ENCODE measurements around the gene TRIM40. TPM values are rescaled to one million over a fixed set of nuclear protein-coding genes. Genes with fewer than 3 reads are reported as not detected.

Gene TRIM40
- total and polyA plus RNA-seq, 2 of the 13 experiments (the other 11 are each of a cell fraction or from before 2014, with no cell fraction given), result 0.58 TPM; not detected in 1

DNA sequence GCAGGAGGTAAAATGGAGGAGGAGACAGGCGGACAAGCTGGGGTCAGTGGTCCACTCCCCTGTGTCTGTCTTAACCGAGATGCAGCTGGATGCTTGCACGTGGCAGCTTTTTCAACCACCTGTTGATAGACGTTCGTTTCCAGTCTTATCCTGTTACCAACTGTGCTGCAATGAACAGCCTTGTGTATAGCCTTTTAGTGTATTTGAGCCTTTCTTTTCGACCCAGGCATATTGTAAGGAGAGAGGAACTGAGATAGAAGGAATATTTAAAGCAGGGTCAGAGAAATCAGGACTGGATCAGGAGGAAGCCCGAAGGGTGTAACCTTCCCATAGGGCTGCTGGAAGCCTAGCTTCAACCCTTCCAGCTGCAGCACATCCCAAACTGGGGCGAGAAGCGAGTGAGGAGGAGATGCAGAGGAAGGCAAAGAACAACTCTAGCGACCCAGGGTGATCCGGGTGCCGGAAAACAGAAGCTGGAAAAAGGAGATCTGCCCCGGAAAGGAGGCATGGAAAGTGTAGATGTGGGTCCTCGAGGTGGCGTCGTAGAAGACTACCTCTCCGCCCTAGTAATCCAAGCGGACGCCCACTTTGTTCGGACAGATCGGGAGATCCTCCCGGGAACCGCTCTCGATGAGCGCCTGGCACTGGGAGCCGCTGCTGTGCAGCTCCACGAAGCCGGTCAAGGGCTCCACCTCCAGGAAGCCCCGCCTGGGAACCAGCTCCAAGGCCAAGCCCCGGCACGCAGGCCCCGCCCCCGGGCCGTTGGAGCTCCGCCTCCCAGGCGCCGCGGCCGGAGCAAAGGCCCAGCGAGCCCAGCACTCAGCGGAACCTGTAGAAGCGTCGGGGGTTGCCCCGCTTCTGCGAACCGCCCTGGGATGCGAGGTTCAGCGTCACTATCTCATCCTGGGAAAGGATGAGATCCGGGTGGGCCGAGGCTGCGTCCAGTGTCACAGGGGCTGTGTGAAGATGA lies 34.2 kb upstream of the TRIM40 start (continued):
- TF ChIP-seq ZNF264 (CRISPR knock-in tag; IDR thresholded peaks at IDR 0.05), result peak; percentile 23; the same call in 1 of the 2 replicates
- TF ChIP-seq PRMT3 (CRISPR knock-in tag; IDR thresholded peaks at IDR 0.05; ENCODE audit: borderline replicate concordance, low read depth), result peak; percentile 86; the same call in 1 of the 2 replicates
- TF ChIP-seq, protein P1, sequence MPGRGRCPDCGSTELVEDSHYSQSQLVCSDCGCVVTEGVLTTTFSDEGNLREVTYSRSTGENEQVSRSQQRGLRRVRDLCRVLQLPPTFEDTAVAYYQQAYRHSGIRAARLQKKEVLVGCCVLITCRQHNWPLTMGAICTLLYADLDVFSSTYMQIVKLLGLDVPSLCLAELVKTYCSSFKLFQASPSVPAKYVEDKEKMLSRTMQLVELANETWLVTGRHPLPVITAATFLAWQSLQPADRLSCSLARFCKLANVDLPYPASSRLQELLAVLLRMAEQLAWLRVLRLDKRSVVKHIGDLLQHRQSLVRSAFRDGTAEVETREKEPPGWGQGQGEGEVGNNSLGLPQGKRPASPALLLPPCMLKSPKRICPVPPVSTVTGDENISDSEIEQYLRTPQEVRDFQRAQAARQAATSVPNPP (CRISPR knock-in tag; IDR thresholded peaks at IDR 0.05), result no peak
- peak; percentile 53; the same call in 1 of the 2 replicates for TF ChIP-seq RAD21 (CRISPR knock-in tag; IDR thresholded peaks at IDR 0.05)
- TF ChIP-seq PHF21A (CRISPR knock-in tag; IDR thresholded peaks at IDR 0.05), result no peak
- TF ChIP-seq U2AF2 (IDR thresholded peaks at IDR 0.05; ENCODE audit: low read depth, low read length), result no peak
- peak; percentile 79 for TF ChIP-seq FOXC1 (CRISPR knock-in tag; IDR thresholded peaks at IDR 0.05; ENCODE audit: borderline replicate concordance)
- TF ChIP-seq, protein P2, sequence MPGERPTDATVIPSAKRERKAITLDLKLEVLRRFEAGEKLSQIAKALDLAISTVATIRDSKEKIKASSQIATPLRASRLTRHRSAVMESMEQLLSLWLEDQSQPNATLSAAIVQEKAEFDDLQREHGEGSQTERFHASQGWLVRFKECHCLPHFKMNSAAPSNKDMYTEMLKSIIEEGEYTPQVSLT (CRISPR knock-in tag; IDR thresholded peaks at IDR 0.05; ENCODE audit: borderline replicate concordance, low read depth), result no peak
- no peak for TF ChIP-seq PHB2 (IDR thresholded peaks at IDR 0.05; ENCODE audit: partially characterized antibody)
- TF ChIP-seq MAZ (IDR thresholded peaks at IDR 0.05; ENCODE audit: borderline replicate concordance, low read depth, low read length), result peak; percentile 45; the same call in 1 of the 2 replicates
- peak; percentile 38 for TF ChIP-seq MAZ (CRISPR knock-in tag; IDR thresholded peaks at IDR 0.05; ENCODE audit: low read depth)
- TF ChIP-seq ZNF446 (CRISPR knock-in tag; IDR thresholded peaks at IDR 0.05), result peak; percentile 48
- TF ChIP-seq ZNF510 (CRISPR knock-in tag; IDR thresholded peaks at IDR 0.05; ENCODE audit: low read depth), result no peak; the same call in none of the 2 replicates
- 0 out of 2 replicates have a peak, but pooled peaks have one; percentile 24 for TF ChIP-seq ZNF33B (CRISPR knock-in tag; IDR thresholded peaks at IDR 0.05)
- TF ChIP-seq TGIF2 (CRISPR knock-in tag; IDR thresholded peaks at IDR 0.05), result peak; percentile 53; the same call in 1 of the 2 replicates
- TF ChIP-seq ZNF468 (CRISPR knock-in tag; IDR thresholded peaks at IDR 0.05), result no peak
- TF ChIP-seq SP5 (CRISPR knock-in tag; IDR thresholded peaks at IDR 0.05; ENCODE audit: borderline replicate concordance, low read depth), result peak; percentile 88; the same call in 1 of the 2 replicates
- TF ChIP-seq, protein P3, sequence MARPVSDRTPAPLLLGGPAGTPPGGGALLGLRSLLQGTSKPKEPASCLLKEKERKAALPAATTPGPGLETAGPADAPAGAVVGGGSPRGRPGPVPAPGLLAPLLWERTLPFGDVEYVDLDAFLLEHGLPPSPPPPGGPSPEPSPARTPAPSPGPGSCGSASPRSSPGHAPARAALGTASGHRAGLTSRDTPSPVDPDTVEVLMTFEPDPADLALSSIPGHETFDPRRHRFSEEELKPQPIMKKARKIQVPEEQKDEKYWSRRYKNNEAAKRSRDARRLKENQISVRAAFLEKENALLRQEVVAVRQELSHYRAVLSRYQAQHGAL (CRISPR knock-in tag; IDR thresholded peaks at IDR 0.05; ENCODE audit: not compliant biosample characterization), result no peak
- peak; percentile 82; the same call in 1 of the 2 replicates for TF ChIP-seq CCDC6 (CRISPR knock-in tag; IDR thresholded peaks at IDR 0.05)
- TF ChIP-seq GABPB1 (CRISPR knock-in tag; IDR thresholded peaks at IDR 0.05), result peak; percentile 83; the same call in 1 of the 2 replicates
- TF ChIP-seq, protein P4, sequence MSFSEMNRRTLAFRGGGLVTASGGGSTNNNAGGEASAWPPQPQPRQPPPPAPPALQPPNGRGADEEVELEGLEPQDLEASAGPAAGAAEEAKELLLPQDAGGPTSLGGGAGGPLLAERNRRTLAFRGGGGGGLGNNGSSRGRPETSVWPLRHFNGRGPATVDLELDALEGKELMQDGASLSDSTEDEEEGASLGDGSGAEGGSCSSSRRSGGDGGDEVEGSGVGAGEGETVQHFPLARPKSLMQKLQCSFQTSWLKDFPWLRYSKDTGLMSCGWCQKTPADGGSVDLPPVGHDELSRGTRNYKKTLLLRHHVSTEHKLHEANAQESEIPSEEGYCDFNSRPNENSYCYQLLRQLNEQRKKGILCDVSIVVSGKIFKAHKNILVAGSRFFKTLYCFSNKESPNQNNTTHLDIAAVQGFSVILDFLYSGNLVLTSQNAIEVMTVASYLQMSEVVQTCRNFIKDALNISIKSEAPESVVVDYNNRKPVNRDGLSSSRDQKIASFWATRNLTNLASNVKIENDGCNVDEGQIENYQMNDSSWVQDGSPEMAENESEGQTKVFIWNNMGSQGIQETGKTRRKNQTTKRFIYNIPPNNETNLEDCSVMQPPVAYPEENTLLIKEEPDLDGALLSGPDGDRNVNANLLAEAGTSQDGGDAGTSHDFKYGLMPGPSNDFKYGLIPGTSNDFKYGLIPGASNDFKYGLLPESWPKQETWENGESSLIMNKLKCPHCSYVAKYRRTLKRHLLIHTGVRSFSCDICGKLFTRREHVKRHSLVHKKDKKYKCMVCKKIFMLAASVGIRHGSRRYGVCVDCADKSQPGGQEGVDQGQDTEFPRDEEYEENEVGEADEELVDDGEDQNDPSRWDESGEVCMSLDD (CRISPR knock-in tag; IDR thresholded peaks at IDR 0.05; ENCODE audit: borderline replicate concordance), result no peak
- TF ChIP-seq, protein P5, sequence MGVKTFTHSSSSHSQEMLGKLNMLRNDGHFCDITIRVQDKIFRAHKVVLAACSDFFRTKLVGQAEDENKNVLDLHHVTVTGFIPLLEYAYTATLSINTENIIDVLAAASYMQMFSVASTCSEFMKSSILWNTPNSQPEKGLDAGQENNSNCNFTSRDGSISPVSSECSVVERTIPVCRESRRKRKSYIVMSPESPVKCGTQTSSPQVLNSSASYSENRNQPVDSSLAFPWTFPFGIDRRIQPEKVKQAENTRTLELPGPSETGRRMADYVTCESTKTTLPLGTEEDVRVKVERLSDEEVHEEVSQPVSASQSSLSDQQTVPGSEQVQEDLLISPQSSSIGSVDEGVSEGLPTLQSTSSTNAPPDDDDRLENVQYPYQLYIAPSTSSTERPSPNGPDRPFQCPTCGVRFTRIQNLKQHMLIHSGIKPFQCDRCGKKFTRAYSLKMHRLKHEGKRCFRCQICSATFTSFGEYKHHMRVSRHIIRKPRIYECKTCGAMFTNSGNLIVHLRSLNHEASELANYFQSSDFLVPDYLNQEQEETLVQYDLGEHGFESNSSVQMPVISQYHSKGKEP (CRISPR knock-in tag; IDR thresholded peaks at IDR 0.05), result peak; percentile 76; the same call in 1 of the 2 replicates

Measured in HepG2 (cell line).